ENCODE data around the gene C8G.

The C8G gene

GRCh38 chr9:136994180-136994887 is 49.3 kb downstream of the C8G start:
- FAIRE-seq = no peak

GRCh38 chr9:136994888-136995230 is 49.8 kb downstream of the C8G start:
- no peak for FAIRE-seq
- DNase-seq (ENCODE audit: extremely low spot score, insufficient read length, low read depth) = no peak

More at GRCh38 chr9:136994180-136994887, 49.3 kb downstream of the C8G start:
- no peak for DNase-seq (ENCODE audit: extremely low spot score, insufficient read length, low read depth)

GRCh38 chr9:136995362-136995761 is 50.3 kb downstream of the C8G start:
- no peak for FAIRE-seq
- DNase-seq (ENCODE audit: extremely low spot score, insufficient read length, low read depth) = no peak

- no peak for FAIRE-seq
- no peak for DNase-seq (ENCODE audit: extremely low spot score, insufficient read length, low read depth)
These were observed 50.8 kb downstream of the C8G start for GRCh38 chr9:136995772-136996311.
